DMS114 treated with DMSO at 0.1 percent for 48 hours (cell line): ENCODE data around the gene GNAT3.

Experiments
- DNase-seq: peaks from one replicate; lab custom pipeline; 2025; ENCODE audit not compliant: unreplicated experiment; lab: John Stamatoyannopoulos, UW

GNAT3 gene

GRCh38 chr7:80420876-80421275 is 91.0 kb downstream of the GNAT3 start:
- no peak for DNase-seq

DNA sequence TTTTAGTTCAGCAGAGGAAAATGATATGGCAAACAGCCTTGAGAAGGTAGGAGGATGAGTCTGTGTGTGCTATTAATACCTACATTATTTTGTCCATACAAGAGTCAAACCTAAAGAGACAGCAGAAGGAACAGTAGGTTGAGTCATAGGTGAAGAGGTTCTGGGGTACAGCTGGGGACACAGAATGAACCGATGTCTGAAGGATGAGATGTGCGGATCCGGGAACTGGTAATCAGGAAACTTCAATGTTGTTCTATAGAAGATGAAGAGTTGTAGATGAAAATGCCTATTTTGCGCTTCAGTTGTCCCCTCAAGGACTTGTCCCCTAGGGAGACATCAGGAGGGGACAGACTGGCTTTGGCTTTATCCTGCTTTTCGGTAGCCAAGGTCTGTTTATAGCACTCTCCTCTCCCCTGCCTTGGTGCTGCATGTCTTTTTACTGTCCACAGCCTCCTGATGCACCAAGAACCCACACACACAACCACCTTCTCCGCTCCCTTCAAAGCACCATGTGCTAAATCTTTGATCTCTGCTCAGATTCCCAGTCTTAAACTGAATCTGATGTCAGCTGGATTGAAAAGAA is 94.6 kb downstream of the GNAT3 start:
- DNase-seq = no peak

- no peak for DNase-seq
Observed at GRCh38 chr7:80415522-80415921, 96.3 kb downstream of the GNAT3 start.

GRCh38 chr7:80415114-80415513 is 96.8 kb downstream of the GNAT3 start:
- no peak for DNase-seq

GRCh38 chr7:80414331-80414730 is 97.5 kb downstream of the GNAT3 start:
- no peak for DNase-seq

- DNase-seq = no peak
Observed at GRCh38 chr7:80413383-80413945, 98.4 kb downstream of the GNAT3 start.

- no peak for DNase-seq
Observed at GRCh38 chr7:80412842-80413241, 99.0 kb downstream of the GNAT3 start.

DNA sequence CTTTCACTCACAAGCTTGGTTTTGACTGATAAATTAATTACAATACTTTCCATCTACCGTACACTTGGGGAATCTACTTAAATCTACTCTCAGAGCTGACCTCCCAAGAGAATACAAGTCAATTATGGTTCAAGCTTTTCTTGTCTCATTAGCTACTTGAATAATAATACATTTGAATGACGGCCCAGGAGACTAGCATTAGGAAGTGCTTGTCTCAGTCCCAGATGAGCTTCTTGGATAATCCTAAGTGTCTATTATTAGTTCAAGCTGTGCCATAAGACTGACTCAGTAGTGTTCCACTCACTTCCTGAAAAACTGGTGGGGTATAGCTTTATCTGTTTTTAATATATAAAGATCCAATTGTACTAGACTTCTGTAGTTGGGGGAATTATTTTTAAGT is 100.2 kb downstream of the GNAT3 start:
- no peak for DNase-seq

- DNase-seq = no peak
Observed at GRCh38 chr7:80410081-80410480, 101.8 kb downstream of the GNAT3 start.
